ENCODE results near the gene SLC25A29.

The SLC25A29 gene

DNA sequence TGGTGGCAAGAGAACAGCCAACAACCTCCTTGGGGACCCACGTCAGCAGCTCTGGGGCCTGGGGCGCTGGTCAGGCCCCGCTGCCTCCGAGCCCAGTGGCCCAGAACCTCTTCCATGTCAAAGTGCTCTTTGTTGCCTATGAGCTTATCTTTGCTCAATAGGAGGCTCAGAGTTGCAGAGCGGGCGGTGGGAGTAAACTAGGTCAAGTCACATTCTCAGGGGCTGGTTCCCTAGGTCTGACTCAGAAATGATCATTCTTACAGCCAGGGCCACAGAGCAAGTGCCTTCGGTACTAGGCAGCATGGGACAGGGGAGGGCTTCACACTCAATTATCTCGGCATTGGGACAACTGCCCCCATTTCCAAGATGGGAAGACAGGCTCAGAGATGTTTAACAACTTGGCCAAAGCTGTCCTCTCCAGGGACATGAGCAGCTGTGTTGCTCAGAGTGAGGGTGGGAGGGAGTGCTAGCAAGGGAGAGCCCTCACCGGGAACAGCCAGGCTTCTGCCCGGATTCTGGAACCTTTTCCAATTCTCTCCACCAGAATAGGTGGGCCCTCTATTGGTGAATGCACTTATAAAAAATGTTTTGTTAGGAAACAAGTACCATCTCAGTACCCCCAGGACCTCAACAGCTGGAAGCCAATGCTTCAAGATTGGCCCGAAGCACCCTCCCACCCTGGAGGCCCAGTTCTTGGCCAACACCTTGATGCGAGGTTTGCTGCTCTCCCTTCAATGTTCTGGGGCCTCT lies 11.9 kb downstream of the SLC25A29 start:
- H3K36me3 ChIP-seq: peaks cover 31 to 68% (median 40%) of the 10 kb centered on the region in 11 experiments
- H4K20me1 ChIP-seq: peaks cover 38 to 99% (median 68%) of the 10 kb centered on the region in 11 experiments; a peak in 21 of 22 replicates

DNA sequence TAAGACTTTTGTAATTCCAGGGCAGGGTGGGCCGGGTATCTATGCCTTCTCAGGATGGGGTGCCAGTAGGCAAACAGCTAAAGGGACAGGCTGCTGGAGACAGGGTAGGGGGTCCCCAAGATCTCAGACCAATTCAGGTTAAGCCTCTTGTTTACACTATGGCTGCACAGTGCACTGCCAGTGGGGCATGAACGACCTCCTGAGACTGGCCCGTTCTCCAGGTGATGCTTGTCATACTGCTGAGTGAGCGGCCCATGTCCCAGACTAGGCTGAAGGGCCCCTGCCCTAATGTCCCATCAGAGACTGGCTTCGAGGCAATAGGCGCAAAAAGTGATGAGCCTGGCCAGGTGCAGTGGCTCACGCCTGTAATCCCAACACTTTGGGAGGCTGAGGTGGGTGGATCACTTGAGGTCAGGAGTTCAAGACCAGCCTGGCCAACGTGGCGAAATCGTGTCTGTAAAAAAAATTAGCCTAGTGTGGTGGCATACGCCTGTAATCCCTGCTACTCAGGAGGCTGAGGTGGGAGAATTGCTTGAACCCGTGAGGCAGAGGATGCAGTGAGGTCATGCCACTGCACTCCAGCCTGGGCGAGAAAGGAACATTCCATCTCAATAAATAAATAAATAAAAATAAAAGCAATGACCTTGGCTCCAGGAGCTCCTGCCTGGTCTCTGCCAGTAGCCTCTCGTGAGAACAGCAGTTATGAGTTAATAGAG lies 12.6 kb downstream of the SLC25A29 start:
- H4K20me1 ChIP-seq: peaks cover 38 to 97% (median 68%) of the 10 kb centered on the region in 11 experiments; a peak in 21 of 22 replicates
- TF ChIP-seq Cebpa-rat (IDR thresholded peaks at IDR 0.05): no peak
- peak overlapping the region in 10 of 11 experiments; percentile 31 to 92 (median 82); a peak in 19 of 22 replicates for H3K27ac ChIP-seq
- peak overlapping the region; percentile 73 to 97 (median 86) for H3K4me2 ChIP-seq
- no peaks in the 10 kb centered on the region for H3K9me3 ChIP-seq (replicated peaks in 1 of 11)
- H3K9ac ChIP-seq: peak overlapping the region; percentile 3 to 83 (median 62); a peak in 19 of 22 replicates
- peaks cover 96 to 100% (median 100%) of the 10 kb centered on the region in 10 experiments for H3K4me1 ChIP-seq
- peaks cover 28 to 67% (median 42%) of the 10 kb centered on the region in 11 experiments for H3K36me3 ChIP-seq
- no peaks in the 10 kb centered on the region for H3K27me3 ChIP-seq
- peak overlapping the region in 5 of 10 experiments; percentile 2 to 29 (median 25); a peak in 5 of 20 replicates for H3K4me3 ChIP-seq

More for the DNA sequence above, 11.9 kb downstream of the SLC25A29 start:
- H3K27me3 ChIP-seq: no peaks in the 10 kb centered on the region
- peak overlapping the region in 2 of 10 experiments; percentile 14 to 27; a peak in 2 of 20 replicates for H3K4me3 ChIP-seq
- H3K9me3 ChIP-seq (replicated peaks in 1 of 11): no peaks in the 10 kb centered on the region
- H3K9ac ChIP-seq: peak overlapping the region; percentile 3 to 83 (median 62); a peak in 19 of 22 replicates
- peak overlapping the region; percentile 73 to 97 (median 86) for H3K4me2 ChIP-seq
- H3K27ac ChIP-seq: peak overlapping the region in 10 of 11 experiments; percentile 31 to 92 (median 82); a peak in 19 of 22 replicates
- TF ChIP-seq Cebpa-rat (IDR thresholded peaks at IDR 0.05): peak in 8 of 11 experiments; percentile 62 to 100 (median 95); a peak in 14 of 22 replicates
- peaks cover 100% of the 10 kb centered on the region in 10 experiments for H3K4me1 ChIP-seq

DNA sequence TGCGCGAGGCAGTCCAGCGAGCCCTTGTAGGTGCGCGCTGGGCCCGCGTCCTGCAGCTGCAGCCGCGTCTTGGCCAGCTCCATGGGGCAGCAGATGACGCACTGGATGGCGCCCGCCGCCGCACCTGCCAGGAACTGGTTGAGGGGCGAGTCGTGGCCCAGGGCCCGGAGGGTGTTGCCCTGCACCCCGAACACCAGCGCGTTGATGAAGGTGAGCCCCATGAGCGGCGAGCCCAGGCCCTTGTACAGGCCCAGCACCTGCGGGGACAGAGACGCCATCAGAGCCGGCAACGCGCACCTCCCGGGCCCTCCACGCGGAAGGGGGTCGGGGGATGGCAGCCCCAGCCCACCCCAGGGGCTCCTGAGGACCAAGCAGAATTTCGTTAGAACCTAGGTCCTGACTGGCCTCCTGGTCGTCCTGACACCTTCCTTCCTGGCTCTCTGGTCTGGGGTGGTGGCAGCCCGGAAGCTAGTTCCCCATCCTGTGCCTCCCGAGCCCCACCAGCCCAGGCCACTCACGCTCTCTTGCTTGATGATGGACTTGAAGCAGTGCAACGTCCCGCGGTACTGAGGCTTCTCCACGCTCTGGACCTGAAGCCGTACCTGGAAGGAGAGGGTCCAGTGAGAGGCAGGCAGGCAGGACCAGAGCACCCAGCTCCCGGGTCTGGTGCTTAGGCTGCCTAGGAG lies 13.3 kb downstream of the SLC25A29 start:
- Histone ChIP-seq H3K36me3 (peaks cover 24 to 62% (median 38%) of the 10 kb centered on the region in 11 experiments), H3K27ac (peak overlapping the region in 9 of 11 experiments; percentile 67 to 92 (median 83); a peak in 17 of 22 replicates), H4K20me1 (peaks cover 32 to 90% (median 62%) of the 10 kb centered on the region in 11 experiments; a peak in 21 of 22 replicates), H3K9me3 (replicated peaks in 1 of 11) (no peaks in the 10 kb centered on the region), H3K27me3 (no peaks in the 10 kb centered on the region), H3K4me3 (peak overlapping the region in 4 of 10 experiments; percentile 2 to 29 (median 21); a peak in 2 of 20 replicates), H3K4me2 (peak overlapping the region; percentile 73 to 97 (median 86)), H3K9ac (peak overlapping the region in 9 of 11 experiments; percentile 3 to 83 (median 68); a peak in 15 of 22 replicates), H3K4me1 (peaks cover 89 to 99% (median 98%) of the 10 kb centered on the region in 10 experiments)
- no peak for TF ChIP-seq Cebpa-rat (IDR thresholded peaks at IDR 0.05)

DNA sequence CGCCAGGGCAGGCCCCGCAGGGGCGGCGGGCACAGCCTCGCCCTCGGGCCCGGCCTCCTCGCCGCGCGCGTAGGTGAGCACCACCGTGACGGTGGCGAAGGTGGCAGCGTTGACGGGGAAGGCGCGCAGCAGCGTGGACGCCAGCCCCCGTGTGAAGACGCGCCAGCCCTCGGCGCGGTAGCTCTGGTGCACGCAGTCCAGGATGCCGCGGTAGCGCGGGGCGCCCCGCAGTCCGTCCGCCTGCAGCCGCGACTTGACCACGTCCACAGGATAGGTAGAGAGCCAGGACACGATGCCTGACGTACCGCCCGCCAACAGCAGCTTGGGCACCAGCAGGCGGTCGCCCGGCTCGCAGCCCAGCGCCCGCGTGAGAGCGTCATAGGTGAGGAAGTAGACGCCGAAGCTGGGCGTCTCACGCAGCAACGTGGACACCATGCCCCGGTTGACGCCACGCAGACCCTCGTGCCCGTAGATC lies 13.9 kb downstream of the SLC25A29 start:
- Histone ChIP-seq H4K20me1 (peaks cover 26 to 85% (median 63%) of the 10 kb centered on the region in 11 experiments; a peak in 21 of 22 replicates), H3K36me3 (peaks cover 24 to 60% (median 35%) of the 10 kb centered on the region in 11 experiments), H3K9ac (peak overlapping the region in 7 of 11 experiments; percentile 49 to 83 (median 76); a peak in 14 of 22 replicates), H3K27me3 (no peaks in the 10 kb centered on the region), H3K9me3 (replicated peaks in 1 of 11) (no peaks in the 10 kb centered on the region), H3K27ac (peak overlapping the region in 8 of 11 experiments; percentile 72 to 92 (median 86); a peak in 16 of 22 replicates), H3K4me2 (peak overlapping the region in 10 of 11 experiments; percentile 73 to 97 (median 86); a peak in 18 of 22 replicates), H3K4me1 (peaks cover 83 to 99% (median 98%) of the 10 kb centered on the region in 10 experiments), H3K4me3 (no peak overlapping the region)
- TF ChIP-seq Cebpa-rat (IDR thresholded peaks at IDR 0.05): no peak

DNA sequence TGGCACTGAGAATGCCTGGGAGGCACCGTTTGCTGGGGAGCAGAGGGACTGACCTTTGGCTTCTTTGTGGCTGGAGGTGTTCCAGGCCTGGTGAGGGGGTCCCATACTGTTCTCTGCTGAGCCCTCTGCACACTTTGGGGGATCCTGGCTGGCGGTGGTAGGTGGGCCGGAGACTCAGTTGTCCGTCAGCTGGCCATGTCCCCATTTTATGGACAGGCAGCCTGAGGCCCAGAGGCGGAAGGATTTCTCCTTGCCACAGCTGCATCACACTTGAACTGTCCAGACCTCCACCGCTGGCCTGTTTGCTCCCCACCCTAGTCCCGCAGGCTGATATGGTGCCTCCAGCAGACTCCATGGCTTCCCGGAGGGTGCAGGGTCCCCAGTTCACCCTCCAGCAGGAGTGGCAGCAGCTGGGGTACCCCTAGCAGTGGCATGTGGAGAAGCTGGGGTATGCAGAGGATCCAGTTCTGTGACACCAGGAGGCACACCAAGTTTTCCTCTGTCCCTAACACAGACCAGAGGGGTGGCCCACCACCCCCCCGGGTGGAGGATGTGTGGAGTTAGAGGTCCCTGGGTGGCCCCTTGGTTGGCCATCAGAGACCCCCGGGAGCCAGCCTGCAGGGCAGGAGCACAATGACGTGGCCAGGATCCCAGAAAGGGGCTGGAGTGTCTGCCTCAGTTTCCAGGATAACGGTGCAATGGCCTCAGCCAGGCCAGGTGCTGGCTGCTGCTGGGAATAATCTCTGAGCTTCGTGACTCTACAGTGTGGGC lies 14.8 kb downstream of the SLC25A29 start:
- Histone ChIP-seq H4K20me1 (peaks cover 23 to 85% (median 65%) of the 10 kb centered on the region in 11 experiments; a peak in 21 of 22 replicates), H3K4me1 (peaks cover 82 to 99% (median 98%) of the 10 kb centered on the region in 10 experiments), H3K4me3 (peak overlapping the region in 2 of 10 experiments; percentile 30 to 31; a peak in 3 of 20 replicates), H3K9ac (peak overlapping the region; percentile 19 to 83 (median 66); a peak in 21 of 22 replicates), H3K27ac (peak overlapping the region in 9 of 11 experiments; percentile 48 to 92 (median 82); a peak in 17 of 22 replicates), H3K9me3 (replicated peaks in 1 of 11) (no peaks in the 10 kb centered on the region), H3K4me2 (peak overlapping the region; percentile 73 to 95 (median 86)), H3K27me3 (no peaks in the 10 kb centered on the region), H3K36me3 (peaks cover 24 to 60% (median 35%) of the 10 kb centered on the region in 11 experiments)
- no peak for TF ChIP-seq Cebpa-rat (IDR thresholded peaks at IDR 0.05)

DNA sequence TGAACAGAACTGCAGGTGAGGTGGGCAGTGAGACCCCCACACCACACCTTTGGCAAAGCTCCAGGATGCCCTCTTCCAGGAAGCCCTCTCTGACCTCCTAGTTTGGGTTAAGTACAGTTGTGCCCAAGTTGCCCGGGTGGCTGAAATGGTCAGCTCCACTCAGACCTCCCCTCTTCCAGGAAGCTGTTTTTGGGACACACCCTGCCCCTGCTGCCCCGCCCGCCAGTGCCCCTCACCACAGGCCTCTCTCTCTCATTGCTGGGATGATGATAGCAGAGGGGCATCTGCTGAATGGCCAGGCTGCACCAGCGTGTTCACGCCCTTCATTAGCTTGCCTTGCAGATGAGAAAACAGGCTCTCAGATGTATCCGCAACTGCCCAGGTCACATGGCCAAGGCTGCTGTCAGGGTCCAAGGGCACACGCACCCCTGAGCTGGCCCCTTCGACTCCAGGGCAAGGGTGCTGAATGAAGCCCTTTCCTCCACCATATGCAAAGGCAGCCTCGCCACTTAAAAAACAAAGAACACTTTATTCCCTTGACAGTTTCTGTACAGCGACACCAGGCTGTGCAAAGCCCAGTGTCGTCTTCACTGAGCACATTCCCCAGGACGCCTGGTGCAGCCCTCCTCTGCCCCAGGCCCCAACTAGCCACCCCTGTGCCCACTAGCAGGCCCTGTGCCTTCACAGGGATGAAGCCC lies 15.5 kb downstream of the SLC25A29 start:
- H3K27ac ChIP-seq: peak overlapping the region in 10 of 11 experiments; percentile 48 to 92 (median 81); a peak in 20 of 22 replicates
- peaks cover 24 to 55% (median 35%) of the 10 kb centered on the region in 11 experiments for H3K36me3 ChIP-seq
- H3K4me2 ChIP-seq: peak overlapping the region; percentile 73 to 95 (median 86)
- no peak for TF ChIP-seq Cebpa-rat (IDR thresholded peaks at IDR 0.05)
- peak overlapping the region in 4 of 10 experiments; percentile 16 to 31 (median 25); a peak in 6 of 20 replicates for H3K4me3 ChIP-seq
- no peaks in the 10 kb centered on the region for H3K27me3 ChIP-seq
- peaks cover 81 to 99% (median 98%) of the 10 kb centered on the region in 10 experiments for H3K4me1 ChIP-seq
- peak overlapping the region; percentile 19 to 83 (median 66) for H3K9ac ChIP-seq
- H3K9me3 ChIP-seq (replicated peaks in 1 of 11): no peaks in the 10 kb centered on the region
- peaks cover 23 to 87% (median 64%) of the 10 kb centered on the region in 11 experiments; a peak in 21 of 22 replicates for H4K20me1 ChIP-seq

Measured in BLaER1 treated with 17β-estradiol and CSF1 and Interleukin-3, amounts not matched to agents 10 nM and 100 nM (cell line).